DOHH2 (cell line): ENCODE results near the gene MAMDC2.

Experiments used
- H3F3A ChIP-seq: fragments of 200-600 bp; sonication (generic), shearing (Covaris generic); 2 replicates; pipeline ENCODE4 v1.6.0; 2016; ENCODE audit warnings: antibody characterized with exemption, mild to moderate bottlenecking; ENCODE audit not compliant: control insufficient read depth, insufficient read depth
- H3K27ac ChIP-seq: fragments of 200-600 bp; sonication (generic); 2 replicates; pipeline ENCODE4 v1.5.1; 2014; ENCODE audit warnings: low read depth, mild to moderate bottlenecking, low read length, moderate library complexity
- H3K27me3 ChIP-seq: fragments of 200-600 bp; sonication (generic); 2 replicates; pipeline ENCODE4 v1.6.1; 2014; ENCODE audit warnings: mild to moderate bottlenecking, low read length, mixed read lengths; ENCODE audit not compliant: control insufficient read depth
- H3K36me3 ChIP-seq: fragments of 200-600 bp; sonication (generic); 2 replicates; pipeline ENCODE4 v1.6.1; 2014; ENCODE audit warnings: mild to moderate bottlenecking, low read length, moderate library complexity, mixed read lengths; ENCODE audit not compliant: control insufficient read depth
- H3K4me1 ChIP-seq: fragments of 200-600 bp; sonication (generic); 2 replicates; pipeline ENCODE4 v1.6.1; 2014; ENCODE audit warnings: mild to moderate bottlenecking, low read length, mixed read lengths; ENCODE audit not compliant: control insufficient read depth
- H3K4me2 ChIP-seq: fragments of 200-600 bp; sonication (generic); 2 replicates; pipeline ENCODE4 v1.6.0; 2014; ENCODE audit warnings: mild to moderate bottlenecking, low read length, moderate library complexity
- H3K4me3 ChIP-seq: fragments of 200-600 bp; sonication (generic); 2 replicates; pipeline ENCODE4 v1.5.1; 2014; ENCODE audit warnings: mild to moderate bottlenecking, low read length, mixed read lengths
- H3K79me2 ChIP-seq: fragments of 200-600 bp; sonication (generic); 2 replicates; pipeline ENCODE4 v1.6.1; 2014; ENCODE audit warnings: mild to moderate bottlenecking, low read length, mixed read lengths; ENCODE audit not compliant: control insufficient read depth
- H3K9me2 ChIP-seq: fragments of 200-600 bp; sonication (generic); replicated peaks from 2 replicates; pipeline ENCODE4 v1.6.1; 2014; ENCODE audit warnings: mild to moderate bottlenecking, low read length, mixed read lengths; ENCODE audit not compliant: control insufficient read depth
- H3K9me3 ChIP-seq: fragments of 200-600 bp; sonication (generic); 2 replicates; pipeline ENCODE4 v1.6.1; 2014; ENCODE audit warnings: antibody characterized with exemption, low read length, mixed read lengths; ENCODE audit not compliant: control insufficient read depth, insufficient read depth
- H4K20me1 ChIP-seq: fragments of 200-600 bp; sonication (generic); 2 replicates; pipeline ENCODE4 v1.6.0; 2014; ENCODE audit warnings: low read depth, mild to moderate bottlenecking, antibody characterized with exemption, low read length, moderate library complexity; ENCODE audit not compliant: control insufficient read depth, insufficient read depth
- EZH2phosphoT487 ChIP-seq: fragments of 200-600 bp; sonication (generic); IDR thresholded peaks from 2 replicates; pipeline ENCODE4 v1.6.1; 2017; ENCODE audit warnings: borderline replicate concordance, mild to moderate bottlenecking, antibody characterized with exemption, low read length, moderate library complexity, mixed read lengths
- TF ChIP-seq, protein P1 (sequence below): fragments of 200-600 bp; sonication (generic); IDR thresholded peaks from one replicate; pipeline ENCODE4 v1.5.1; 2014; ENCODE audit warnings: antibody characterized with exemption, mild to moderate bottlenecking, low read depth, low read length; ENCODE audit not compliant: poor library complexity, severe bottlenecking

The MAMDC2 gene

DNA sequence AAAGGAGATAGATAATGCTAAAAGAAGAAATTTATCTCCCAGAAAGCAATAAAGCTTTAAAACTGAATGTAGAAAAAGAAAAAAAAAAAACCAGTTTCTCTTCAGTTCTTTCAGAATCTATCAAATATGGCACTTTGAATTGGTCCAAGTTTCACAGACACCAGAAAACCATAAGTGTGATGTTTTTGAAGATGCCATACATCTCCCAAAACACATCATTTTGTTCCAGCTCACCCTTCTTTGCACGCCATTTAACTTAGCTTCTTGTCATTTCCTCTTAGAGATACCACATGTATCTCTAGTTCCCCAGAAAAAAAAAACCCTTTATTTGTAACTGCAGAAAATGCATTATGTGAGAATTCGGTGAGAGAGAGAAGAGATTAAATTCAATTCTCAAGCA is 46.1 kb upstream of the MAMDC2 start:
- no peaks in the 10 kb centered on the region for H3K9me2 ChIP-seq
- H3K79me2 ChIP-seq = no peaks in the 10 kb centered on the region
- no peaks in the 10 kb centered on the region for H3K4me1 ChIP-seq
- no peak overlapping the region for H3K4me2 ChIP-seq
- no peaks in the 10 kb centered on the region for H3K36me3 ChIP-seq
- no peaks in the 10 kb centered on the region for H3K27me3 ChIP-seq
- no peaks in the 10 kb centered on the region for H3K9me3 ChIP-seq
- no peaks in the 10 kb centered on the region for H3F3A ChIP-seq
- no peak for TF ChIP-seq EZH2phosphoT487
- TF ChIP-seq, protein P1, sequence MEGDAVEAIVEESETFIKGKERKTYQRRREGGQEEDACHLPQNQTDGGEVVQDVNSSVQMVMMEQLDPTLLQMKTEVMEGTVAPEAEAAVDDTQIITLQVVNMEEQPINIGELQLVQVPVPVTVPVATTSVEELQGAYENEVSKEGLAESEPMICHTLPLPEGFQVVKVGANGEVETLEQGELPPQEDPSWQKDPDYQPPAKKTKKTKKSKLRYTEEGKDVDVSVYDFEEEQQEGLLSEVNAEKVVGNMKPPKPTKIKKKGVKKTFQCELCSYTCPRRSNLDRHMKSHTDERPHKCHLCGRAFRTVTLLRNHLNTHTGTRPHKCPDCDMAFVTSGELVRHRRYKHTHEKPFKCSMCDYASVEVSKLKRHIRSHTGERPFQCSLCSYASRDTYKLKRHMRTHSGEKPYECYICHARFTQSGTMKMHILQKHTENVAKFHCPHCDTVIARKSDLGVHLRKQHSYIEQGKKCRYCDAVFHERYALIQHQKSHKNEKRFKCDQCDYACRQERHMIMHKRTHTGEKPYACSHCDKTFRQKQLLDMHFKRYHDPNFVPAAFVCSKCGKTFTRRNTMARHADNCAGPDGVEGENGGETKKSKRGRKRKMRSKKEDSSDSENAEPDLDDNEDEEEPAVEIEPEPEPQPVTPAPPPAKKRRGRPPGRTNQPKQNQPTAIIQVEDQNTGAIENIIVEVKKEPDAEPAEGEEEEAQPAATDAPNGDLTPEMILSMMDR = no peak
- no peak overlapping the region for H3K27ac ChIP-seq
- H3K4me3 ChIP-seq = no peak overlapping the region
- no peaks in the 10 kb centered on the region for H4K20me1 ChIP-seq

DNA sequence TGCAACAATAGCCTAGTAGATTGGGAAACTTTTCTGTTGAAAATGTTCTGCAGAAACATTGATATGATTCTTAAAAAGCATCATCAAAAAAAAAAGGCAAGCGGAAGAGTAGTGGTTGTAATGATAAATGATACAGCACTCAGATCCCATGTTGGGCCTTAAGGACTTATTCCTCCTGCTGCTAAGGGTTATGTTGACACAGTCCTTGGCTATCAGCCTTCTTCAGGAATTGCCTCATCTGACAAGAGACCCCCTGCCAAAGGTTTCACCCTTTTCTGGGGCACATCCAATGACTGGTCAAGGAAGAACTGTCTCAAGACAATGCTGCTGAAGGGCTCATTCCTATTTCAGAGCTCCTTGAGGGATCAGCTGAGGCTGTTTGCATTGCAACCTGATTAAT is 44.3 kb upstream of the MAMDC2 start:
- Histone ChIP-seq H3K4me3 (no peak overlapping the region), H3K9me3 (no peaks in the 10 kb centered on the region), H3K36me3 (no peaks in the 10 kb centered on the region), H3F3A (no peaks in the 10 kb centered on the region), H3K27ac (no peak overlapping the region), H3K4me1 (no peaks in the 10 kb centered on the region), H3K4me2 (no peak overlapping the region), H4K20me1 (no peaks in the 10 kb centered on the region), H3K27me3 (no peaks in the 10 kb centered on the region), H3K9me2 (no peaks in the 10 kb centered on the region), H3K79me2 (no peaks in the 10 kb centered on the region)
- TF ChIP-seq, protein P1 = no peak
- TF ChIP-seq EZH2phosphoT487 = no peak

DNA sequence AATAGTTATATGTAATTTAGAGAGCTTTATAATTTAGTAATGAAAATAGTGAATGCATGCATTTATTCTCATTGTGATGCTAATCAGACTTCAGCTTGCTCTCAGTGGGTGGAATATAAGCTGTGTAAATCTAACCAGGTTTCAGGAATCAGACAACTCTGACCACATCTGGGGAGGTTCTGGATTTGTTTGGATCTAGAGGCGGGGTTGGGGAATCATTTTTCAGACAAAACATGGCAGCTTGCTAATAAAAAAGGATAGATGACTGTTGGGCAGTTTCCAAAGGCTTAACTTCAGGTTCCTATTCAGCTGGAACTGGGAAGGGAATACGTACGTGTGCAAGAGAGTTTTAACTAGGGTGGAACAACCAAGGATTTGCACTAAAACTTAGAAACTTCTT is 43.2 kb upstream of the MAMDC2 start:
- Histone ChIP-seq H3F3A (no peaks in the 10 kb centered on the region), H3K36me3 (no peaks in the 10 kb centered on the region), H3K4me2 (no peak overlapping the region), H3K9me2 (no peaks in the 10 kb centered on the region), H4K20me1 (no peaks in the 10 kb centered on the region), H3K79me2 (no peaks in the 10 kb centered on the region), H3K27me3 (no peaks in the 10 kb centered on the region), H3K4me1 (no peaks in the 10 kb centered on the region), H3K4me3 (no peak overlapping the region), H3K9me3 (no peaks in the 10 kb centered on the region), H3K27ac (no peak overlapping the region)
- TF ChIP-seq EZH2phosphoT487 = no peak
- TF ChIP-seq, protein P1 = no peak
